GM12878 (cell line): ENCODE results near the gene ATG5. TPM values are rescaled to one million over a fixed set of nuclear protein-coding genes. Genes with fewer than 3 reads are reported as not detected.

Experiments used
- ATAC-seq: fragments of 200-7000 bp; cut with Tn5 transposase; 3 replicates; pipeline ENCODE4 v1.9.1; 2020; ENCODE audit warnings: mild to moderate bottlenecking, moderate library complexity
- BruUV-seq: library from RNA; stranded (reverse); fragments of 400-500 nt; replicated peaks from 2 replicates; lab custom pipeline; 2021; lab: Mats Ljungman, UMichigan
- CTCF ChIA-PET: fragments of 300-600 bp; sonication (Branson Sonifier 250); formaldehyde crosslinking; extraction: SDS; loops from one replicate; lab custom pipeline; 2021; ENCODE audit warnings: inconsistent platforms; lab: Yijun Ruan, JAX
- POLR2A ChIA-PET: fragments of 350-600 bp; formaldehyde crosslinking; extraction: SDS; loops from one replicate; lab custom pipeline; 2021; ENCODE audit warnings: inconsistent platforms; lab: Charles Lee
- RAD21 ChIA-PET: fragments of 300-600 bp; sonication (Branson Sonifier 250); formaldehyde crosslinking; loops from one replicate; lab custom pipeline; 2023; ENCODE audit warnings: antibody characterized with exemption; ENCODE audit not compliant: unreplicated experiment; lab: Charles Lee
- SMC1A ChIA-PET: fragments of 300-600 bp; sonication (Branson Sonifier 250); formaldehyde crosslinking; loops from one replicate; lab custom pipeline; 2023; ENCODE audit not compliant: unreplicated experiment, uncharacterized antibody; lab: Charles Lee
- DNase-seq: peaks from one replicate; pipeline ENCODE4 v3.0.0-alpha.2; 2011; ENCODE audit warnings: low read depth, low spot score
- FAIRE-seq: peaks from 3 replicates; lab custom pipeline; 2011; peaks lifted over from hg19 to GRCh38; lab: Jason Lieb, UNC
- H2AFZ ChIP-seq: 2 replicates; pipeline ENCODE4 v1.6.0; 2011; ENCODE audit warnings: low read depth, low read length, control low read depth; ENCODE audit not compliant: control insufficient read depth
- H3K27ac ChIP-seq: 2 replicates; pipeline ENCODE4 v1.5.1; 2011; ENCODE audit warnings: control low read depth; ENCODE audit not compliant: control insufficient read depth, insufficient read depth
- H3K27me3 ChIP-seq, 2 experiments: replicated peaks in 1 of 2; 2 replicates each; pipeline versions ENCODE4 v1.6.0 to v1.6.1; 2011; ENCODE audit warnings: low read length in 1 of 2; ENCODE audit not compliant: control insufficient read depth in 2 of 2, insufficient read depth in 2 of 2
- H3K36me3 ChIP-seq, 2 experiments: 2 replicates each; pipeline ENCODE4 v1.5.1; 2011; ENCODE audit warnings: low read length in 1 of 2; ENCODE audit not compliant: control insufficient read depth in 2 of 2, insufficient read depth in 2 of 2
- H3K4me1 ChIP-seq: 2 replicates; pipeline ENCODE4 v1.6.1; 2011; ENCODE audit warnings: mild to moderate bottlenecking, low read length, moderate library complexity, mixed read lengths; ENCODE audit not compliant: control insufficient read depth, insufficient read depth
- H3K4me2 ChIP-seq: 2 replicates; pipeline ENCODE4 v1.6.0; 2011; ENCODE audit warnings: control low read depth; ENCODE audit not compliant: control insufficient read depth, insufficient read depth
- H3K4me3 ChIP-seq: fragments of 200-600 bp; sonication (generic); 2 replicates; pipeline ENCODE4 v1.5.1; 2016
- H3K79me2 ChIP-seq: 2 replicates; pipeline ENCODE4 v1.6.0; 2011; ENCODE audit warnings: low read length; ENCODE audit not compliant: control insufficient read depth, insufficient read depth
- H3K9ac ChIP-seq: 2 replicates; pipeline ENCODE4 v1.8.0; 2011; ENCODE audit warnings: low read length, control low read depth, mixed read lengths; ENCODE audit not compliant: control insufficient read depth, insufficient read depth
- H3K9me3 ChIP-seq: replicated peaks from 3 replicates; pipeline ENCODE4 v1.5.1; 2011; ENCODE audit warnings: mild to moderate bottlenecking, low read length; ENCODE audit not compliant: control insufficient read depth, insufficient read depth
- H4K20me1 ChIP-seq: 2 replicates; pipeline ENCODE4 v1.6.0; 2011; ENCODE audit not compliant: control insufficient read depth, insufficient read depth
- BMI1 ChIP-seq: fragments of 450-650 bp; IDR thresholded peaks from 2 replicates; pipeline ENCODE4 v1.6.1; 2016; ENCODE audit warnings: mild to moderate bottlenecking, moderate library complexity, borderline replicate concordance
- E2F4 ChIP-seq: IDR thresholded peaks from 2 replicates; pipeline ENCODE4 v1.6.1; 2012; ENCODE audit warnings: low read depth, low read length, improper control_type of control experiment
- IRF4 ChIP-seq: IDR thresholded peaks from 2 replicates; pipeline ENCODE4 v1.6.1; 2011; ENCODE audit warnings: low read depth, low read length
- NR2C2 ChIP-seq: IDR thresholded peaks from 2 replicates; pipeline ENCODE4 v1.6.1; 2011; ENCODE audit warnings: borderline replicate concordance, low read depth; ENCODE audit not compliant: control insufficient read depth, insufficient read length
- PAX5 ChIP-seq: IDR thresholded peaks from 2 replicates; pipeline ENCODE4 v1.6.1; 2011; ENCODE audit warnings: low read depth, low read length, borderline replicate concordance
- POLR2AphosphoS2 ChIP-seq: IDR thresholded peaks from 2 replicates; pipeline ENCODE4 v1.6.1; 2011; ENCODE audit warnings: low read depth, mild to moderate bottlenecking, low read length, improper control_type of control experiment, moderate library complexity
- YBX1 ChIP-seq: fragments of 450-650 bp; IDR thresholded peaks from 2 replicates; pipeline ENCODE4 v1.6.1; 2016; ENCODE audit warnings: antibody characterized with exemption
- YY1 ChIP-seq: IDR thresholded peaks from 2 replicates; pipeline ENCODE4 v1.6.1; 2011; ENCODE audit warnings: low read depth, mild to moderate bottlenecking, low read length
- ZBED1 ChIP-seq: IDR thresholded peaks from 2 replicates; pipeline ENCODE4 v1.6.1; 2016; ENCODE audit warnings: borderline replicate concordance
- WGBS: methylation state at CpG from one replicate; pipeline ENCODE4 v1.1.6; 2016; ENCODE audit warnings: low lambda C conversion rate; ENCODE audit not compliant: insufficient replicate concordance, insufficient coverage; ENCODE audit errors: missing lambda C conversion rate; 5-methylcytosine and 5-hydroxymethylcytosine counted together
- in situ Hi-C: fragments of 300-500 bp; cut with MboI; formaldehyde crosslinking; loops from 9 replicates; pipeline ENCODE4 v1.14.3; 2018; ENCODE audit warnings: mixed read lengths
- intact Hi-C: fragments of 100-400 bp; cut with micrococcal nuclease; formaldehyde crosslinking; loops from one replicate; pipeline ENCODE4 v1.14.2; 2022; ENCODE audit not compliant: unreplicated experiment
- polyA plus RNA-seq, 11 experiments: library from polyadenylated mRNA; depleted of rRNA in 4 of 11; unstranded in 6 of 11; stranded (reverse) in 5 of 11; fragments of >200 nt; fragmentation: Nextera tagmentation in 4 of 11; fragmentation: Illumina TruSeq in 1 of 11; extraction: Ambion mirVana in 4 of 11; extraction: Trizol in 1 of 11; gene quantifications; 1 replicate in 1 of 11; 2 replicates in 10 of 11; pipeline versions ENCODE4 v1.2.1 to v1.2.3, GENCODE V29; 2011 to 2016; ENCODE audit warnings: inconsistent platforms in 2 of 11, missing spikeins in 2 of 11, low read depth in 1 of 11
- total RNA-seq, 4 experiments: library from RNA; depleted of rRNA in 3 of 4; stranded (reverse); fragments of >200 nt in 3 of 4; fragmentation: Illumina TruSeq in 1 of 4; extraction: Trizol in 1 of 4; gene quantifications; 2 replicates each; pipeline versions ENCODE4 v1.2.1 to v1.2.3, GENCODE V29; 2013 to 2021

Gene ATG5
- total and polyA plus RNA-seq, 10 of the 15 experiments (the other 5 are each of a cell fraction or from before 2014, with no cell fraction given), result 12.9 to 51.8 (median 23.9) TPM

- H3K79me2 ChIP-seq, result no peaks in the 10 kb centered on the region
- ATAC-seq (no peak), DNase-seq (no peak), FAIRE-seq (no peak)
- ChIA-PET RAD21 (no interaction called here), POLR2A (no interaction called here), CTCF (no interaction called here), SMC1A (interaction anchor here (0.7 to 2.1 kb wide), 4 partner anchors 16 to 768 kb away, joined by 3 to 7 read pairs (median 3); no protein-coding TSS in a partner anchor)
- no peak overlapping the region for H3K4me3 ChIP-seq
- H3K9me3 ChIP-seq, result peaks cover 4% of the 10 kb centered on the region; the same call in 2 of the 3 replicates
- no peaks in the 10 kb centered on the region for H4K20me1 ChIP-seq
- no TSS peak for BruUV-seq
- WGBS, result 96% methylated on average over 1 of the region's 1 CpG
- intact Hi-C loops (no loop called here), in situ Hi-C loops (loop anchor here (25.0 kb wide), 1 partner anchor 1204 kb away; no protein-coding TSS in a partner anchor)
- H3K9ac ChIP-seq, result no peak overlapping the region
- TF ChIP-seq IRF4 (no peak), PAX5 (no peak), ZBED1 (no peak)
- no peak overlapping the region for H2AFZ ChIP-seq
- no peaks in the 10 kb centered on the region for H3K27me3 ChIP-seq
- no peak overlapping the region for H3K4me2 ChIP-seq
- H3K27ac ChIP-seq, result no peak overlapping the region
- H3K4me1 ChIP-seq, result no peaks in the 10 kb centered on the region
- H3K36me3 ChIP-seq, result peaks cover 0 to 3% of the 10 kb centered on the region in 2 experiments; a peak in 2 of 4 replicates
Measured at GRCh38 chr6:106290954-106291353, 34.6 kb downstream of the ATG5 start.

GRCh38 chr6:106290032-106290431 lies 35.5 kb downstream of the ATG5 start:
- no peak overlapping the region for H2AFZ ChIP-seq
- no peaks in the 10 kb centered on the region for H3K79me2 ChIP-seq
- no peak for ATAC-seq
- ChIA-PET RAD21 (interaction anchor here (1.2 kb wide), 1 partner anchor 10 kb away, joined by 3 read pairs; no protein-coding TSS in a partner anchor), SMC1A (interaction anchor here (1.2 to 2.1 kb wide), 5 partner anchors 10 to 204 kb away, joined by 3 to 9 read pairs (median 3); partner anchors contain the start of gene PRDM1), POLR2A (no interaction called here), CTCF (interaction anchor here (0.9 to 4.4 kb wide), 3 partner anchors 11 to 49 kb away, joined by 4 to 11 read pairs (median 4); no protein-coding TSS in a partner anchor)
- TF ChIP-seq POLR2AphosphoS2, result no peak
- TF ChIP-seq YY1, result no peak
- TF ChIP-seq E2F4, result no peak
- TF ChIP-seq NR2C2, result no peak
- TF ChIP-seq BMI1, result no peak
- TF ChIP-seq YBX1, result no peak
- DNase-seq, result no peak
- H4K20me1 ChIP-seq, result no peaks in the 10 kb centered on the region
- H3K9me3 ChIP-seq, result peaks cover 4% of the 10 kb centered on the region; the same call in 2 of the 3 replicates
- FAIRE-seq, result no peak
- H3K27ac ChIP-seq, result no peak overlapping the region
- no peak overlapping the region for H3K4me2 ChIP-seq
- H3K9ac ChIP-seq, result no peak overlapping the region
- 97% methylated on average over 4 of the region's 4 CpGs for WGBS
- H3K4me1 ChIP-seq, result no peaks in the 10 kb centered on the region
- intact Hi-C loops, result no loop called here
- in situ Hi-C loops, result loop anchor here (25.0 kb wide), 1 partner anchor 1203 kb away; no protein-coding TSS in a partner anchor
- H3K4me3 ChIP-seq, result no peak overlapping the region
- peaks cover 0 to 3% of the 10 kb centered on the region in 2 experiments; a peak in 2 of 4 replicates for H3K36me3 ChIP-seq
- no TSS peak for BruUV-seq
- H3K27me3 ChIP-seq, result no peaks in the 10 kb centered on the region
